Astrocyte of the cerebellum (primary cell): ENCODE results near the gene CHCHD1.

ENCODE experiments used
- DNase-seq: peaks from one replicate; pipeline ENCODE4 v3.0.0-alpha.2; 2011; ENCODE audit warnings: low read depth
- H3K4me3 ChIP-seq: 2 replicates; pipeline ENCODE4 v1.5.1; 2011; ENCODE audit warnings: mild to moderate bottlenecking, low read depth, low read length, moderate library complexity
- CTCF ChIP-seq: IDR thresholded peaks from 2 replicates; pipeline ENCODE4 v1.5.1; 2012; ENCODE audit warnings: low read length, low read depth, moderate library complexity, mild to moderate bottlenecking; ENCODE audit errors: missing control alignments
- in situ Hi-C: cut with HindIII; loops from 2 replicates; pipeline ENCODE4 v1.10.0; 2017; ENCODE audit warnings: low sequenced_read_pairs

Gene CHCHD1

DNA sequence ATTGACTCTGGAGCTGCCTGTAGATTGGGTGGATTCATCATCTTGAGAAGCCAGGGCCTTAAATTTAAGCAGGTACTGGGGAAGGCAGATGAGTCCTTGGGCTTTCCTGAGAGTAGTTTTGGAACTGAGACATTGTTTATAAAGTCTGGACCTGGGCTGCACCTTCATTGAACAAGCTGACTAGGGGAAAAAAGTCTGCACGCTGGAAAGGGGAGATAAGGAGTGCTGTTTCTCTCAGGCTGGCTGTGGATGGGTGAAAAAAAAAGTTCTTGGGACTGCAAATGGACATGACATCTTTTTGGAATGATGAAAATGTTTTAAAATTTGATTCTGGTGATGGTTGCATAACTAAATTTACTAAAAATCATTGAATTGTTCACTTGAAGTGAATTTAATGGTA lies 25.7 kb upstream of the CHCHD1 start:
- no peak for DNase-seq
- in situ Hi-C loops = no loop called here
- no peak overlapping the region for H3K4me3 ChIP-seq
- no peak for TF ChIP-seq CTCF

DNA sequence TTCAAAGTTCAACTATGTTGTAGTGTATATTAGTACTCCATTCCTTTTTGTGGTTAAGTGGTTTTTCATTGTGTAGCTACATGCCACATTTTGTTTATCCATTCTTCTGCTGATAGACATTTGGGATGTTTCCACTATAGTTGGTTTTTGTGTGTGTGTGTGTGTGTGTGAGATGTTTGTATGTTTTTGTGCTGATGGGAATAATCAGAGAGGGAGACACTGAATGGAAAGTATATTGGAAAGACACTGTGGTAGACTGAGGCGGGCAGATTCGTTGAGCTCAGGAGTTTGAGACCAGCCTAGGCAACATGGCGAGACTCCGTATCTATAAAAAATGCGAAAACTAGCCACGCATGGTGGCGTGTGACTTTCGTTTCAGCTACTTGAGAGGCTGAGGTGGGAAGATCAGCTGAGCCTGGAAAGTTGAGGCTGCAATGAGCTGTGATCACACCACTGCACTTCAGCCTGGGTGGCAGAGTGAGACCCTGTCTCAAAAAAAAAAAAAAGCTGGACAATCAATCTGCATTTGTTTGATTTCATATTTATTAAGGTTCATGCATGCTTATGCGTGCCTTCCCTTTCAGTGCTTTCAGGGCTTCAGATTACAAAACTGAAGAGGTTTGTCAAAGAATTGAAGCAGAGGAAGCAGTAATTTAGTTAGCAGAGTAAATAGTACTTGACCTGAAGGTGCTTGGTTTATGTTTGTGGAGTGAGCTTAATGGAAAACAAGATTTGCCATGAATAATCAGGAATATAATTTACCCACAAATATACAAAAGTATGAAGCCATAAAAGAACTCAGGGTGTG lies 22.9 kb upstream of the CHCHD1 start:
- TF ChIP-seq CTCF = no peak
- H3K4me3 ChIP-seq = no peak overlapping the region
- in situ Hi-C loops = no loop called here
- no peak for DNase-seq

DNA sequence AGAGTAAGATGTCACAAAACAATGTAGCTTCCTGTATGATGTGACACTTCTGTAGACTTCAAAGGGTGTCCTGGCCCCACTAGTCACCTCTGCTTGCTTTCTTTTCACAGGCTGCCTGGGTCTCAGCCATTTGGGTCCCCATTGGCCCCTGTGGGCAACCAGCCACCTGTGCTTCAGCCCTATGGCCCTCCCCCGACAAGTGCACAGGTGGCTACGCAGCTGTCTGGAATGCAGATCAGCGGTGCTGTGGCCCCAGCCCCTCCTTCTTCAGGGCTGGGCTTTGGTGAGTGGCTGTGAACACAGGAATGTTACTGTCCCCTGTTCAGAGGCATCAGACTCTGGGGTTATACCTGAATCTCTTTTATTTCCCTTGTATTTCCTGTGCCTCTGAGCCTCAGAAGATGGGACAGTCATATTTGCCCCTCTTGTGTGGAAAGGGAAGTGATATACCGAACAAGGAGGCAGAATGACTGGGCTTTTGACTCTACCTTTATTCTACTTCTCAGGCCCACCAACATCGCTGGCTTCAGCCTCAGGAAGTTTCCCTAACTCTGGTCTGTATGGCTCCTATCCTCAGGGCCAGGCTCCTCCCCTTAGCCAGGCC lies 22.2 kb upstream of the CHCHD1 start:
- no peak for DNase-seq
- in situ Hi-C loops = no loop called here
- H3K4me3 ChIP-seq = no peak overlapping the region
- no peak for TF ChIP-seq CTCF

GRCh38 chr10:73761781-73762180 lies 20.1 kb upstream of the CHCHD1 start:
- H3K4me3 ChIP-seq = no peak overlapping the region
- no peak for DNase-seq
- in situ Hi-C loops = no loop called here
- TF ChIP-seq CTCF = no peak

GRCh38 chr10:73762915-73763314 lies 18.9 kb upstream of the CHCHD1 start:
- no peak for TF ChIP-seq CTCF
- in situ Hi-C loops = no loop called here
- DNase-seq = no peak
- no peak overlapping the region for H3K4me3 ChIP-seq

DNA sequence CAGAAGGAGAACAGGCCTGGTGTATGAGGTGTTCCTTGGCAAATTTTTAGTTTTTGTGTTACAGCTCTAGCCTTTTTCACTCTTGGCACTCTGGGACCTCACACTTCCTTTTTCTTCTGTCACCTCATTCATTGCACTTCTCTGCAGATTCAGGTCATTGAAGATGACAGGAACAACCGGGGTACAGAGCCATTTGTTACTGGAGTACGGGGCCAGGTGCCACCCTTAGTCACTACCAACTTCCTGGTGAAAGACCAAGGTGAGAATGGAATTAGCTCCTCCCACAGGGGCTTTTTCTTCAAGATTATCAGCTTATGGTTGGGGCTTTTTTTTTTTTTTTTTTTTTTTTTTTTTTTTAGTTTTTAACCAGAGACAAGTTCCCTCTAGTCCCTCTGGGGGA lies 18.5 kb upstream of the CHCHD1 start:
- H3K4me3 ChIP-seq = no peak overlapping the region
- no peak for TF ChIP-seq CTCF
- DNase-seq = no peak
- in situ Hi-C loops = no loop called here
